Measurements from ENCODE around the gene GUCY1A2. TPM values are rescaled to one million over a fixed set of nuclear protein-coding genes. Genes with fewer than 3 reads are reported as not detected.
A peak's percentile ranks its signal among the peaks of the same experiment; 100 is the strongest.
"Not testable (repeated sequence)": the region's sequence is repeated elsewhere in the genome, so short reads cannot be mapped to it uniquely, and the experiment has no call there.

The GUCY1A2 gene
- polyA plus RNA-seq, 6 donors from 2014 or later, result not detected

GRCh38 chr11:106777302-106777701, 241.0 kb downstream of the GUCY1A2 start:
- not testable (repeated sequence) for H3K4me1 Mint-ChIP-seq; H3K4me3 Mint-ChIP-seq; H3K27me3 Mint-ChIP-seq; H3K27ac Mint-ChIP-seq; ATAC-seq (ENCODE audit: low read depth in 2 of 2); H3K36me3 Mint-ChIP-seq; DNase-seq
- H3K9me3 Mint-ChIP-seq, result peaks cover 0 to 19% (median 5%) of the 10 kb centered on the region in 7 donors

- no peaks in the 10 kb centered on the region for H3K27me3 Mint-ChIP-seq
- no peak overlapping the region for H3K4me3 Mint-ChIP-seq
- H3K4me1 Mint-ChIP-seq, result no peaks in the 10 kb centered on the region
- H3K9me3 Mint-ChIP-seq, result peaks cover 0 to 3% (median 0%) of the 10 kb centered on the region in 7 donors
- DNase-seq (no peak), ATAC-seq (ENCODE audit: low read depth in 2 of 2) (no peak)
- no peaks in the 10 kb centered on the region for H3K36me3 Mint-ChIP-seq
- no peak overlapping the region for H3K27ac Mint-ChIP-seq
Observed at GRCh38 chr11:106770489-106771085, 247.7 kb downstream of the GUCY1A2 start.

- Mint-ChIP-seq H3K27me3 (no peaks in the 10 kb centered on the region), H3K9me3 (peaks cover 0 to 4% (median 0%) of the 10 kb centered on the region in 7 donors), H3K36me3 (no peaks in the 10 kb centered on the region), H3K27ac (no peak overlapping the region), H3K4me3 (no peak overlapping the region), H3K4me1 (no peaks in the 10 kb centered on the region)
- DNase-seq (no peak), ATAC-seq (ENCODE audit: low read depth in 2 of 2) (no peak)
Observed at GRCh38 chr11:106765469-106766258, 252.6 kb downstream of the GUCY1A2 start.

- H3K4me3 Mint-ChIP-seq, result no peak overlapping the region
- H3K27me3 Mint-ChIP-seq, result no peaks in the 10 kb centered on the region
- DNase-seq (no peak), ATAC-seq (ENCODE audit: low read depth in 2 of 2) (no peak)
- no peaks in the 10 kb centered on the region for H3K36me3 Mint-ChIP-seq
- H3K4me1 Mint-ChIP-seq, result no peaks in the 10 kb centered on the region
- peaks cover 0 to 7% (median 0%) of the 10 kb centered on the region in 7 donors for H3K9me3 Mint-ChIP-seq
- H3K27ac Mint-ChIP-seq, result no peak overlapping the region
Observed at GRCh38 chr11:106763501-106763900, 254.8 kb downstream of the GUCY1A2 start.

- H3K27me3 Mint-ChIP-seq, result no peaks in the 10 kb centered on the region
- no peaks in the 10 kb centered on the region for H3K4me1 Mint-ChIP-seq
- DNase-seq, result no peak
Observed at GRCh38 chr11:106761745-106762144, 256.5 kb downstream of the GUCY1A2 start.

GRCh38 chr11:106761240-106761639, 257.0 kb downstream of the GUCY1A2 start:
- Mint-ChIP-seq H3K9me3 (peaks cover 0 to 12% (median 5%) of the 10 kb centered on the region in 7 donors), H3K27ac (no peak overlapping the region), H3K27me3 (no peaks in the 10 kb centered on the region), H3K4me3 (no peak overlapping the region), H3K36me3 (no peaks in the 10 kb centered on the region), H3K4me1 (no peaks in the 10 kb centered on the region)
- DNase-seq (no peak), ATAC-seq (ENCODE audit: low read depth in 2 of 2) (no peak)

More at GRCh38 chr11:106761745-106762144, 256.5 kb downstream of the GUCY1A2 start:
- Mint-ChIP-seq H3K9me3 (peaks cover 0 to 11% (median 3%) of the 10 kb centered on the region in 7 donors), H3K27ac (no peak overlapping the region), H3K36me3 (no peaks in the 10 kb centered on the region), H3K4me3 (no peak overlapping the region)
- no peak for ATAC-seq (ENCODE audit: low read depth in 2 of 2)

- Mint-ChIP-seq H3K9me3 (peaks cover 0 to 5% (median 0%) of the 10 kb centered on the region in 7 donors), H3K27me3 (no peaks in the 10 kb centered on the region)
- no peak for DNase-seq
Observed at GRCh38 chr11:106748059-106748458, 270.2 kb downstream of the GUCY1A2 start.

GRCh38 chr11:106745941-106746340, 272.3 kb downstream of the GUCY1A2 start:
- H3K4me3 Mint-ChIP-seq, result no peak overlapping the region
- no peaks in the 10 kb centered on the region for H3K27me3 Mint-ChIP-seq
- H3K4me1 Mint-ChIP-seq, result no peaks in the 10 kb centered on the region
- H3K27ac Mint-ChIP-seq, result no peak overlapping the region
- peaks cover 0 to 8% (median 2%) of the 10 kb centered on the region in 7 donors for H3K9me3 Mint-ChIP-seq
- no peak for ATAC-seq (ENCODE audit: low read depth in 2 of 2)
- no peak for DNase-seq
- H3K36me3 Mint-ChIP-seq, result no peaks in the 10 kb centered on the region

More at GRCh38 chr11:106748059-106748458, 270.2 kb downstream of the GUCY1A2 start:
- H3K4me1 Mint-ChIP-seq, result no peaks in the 10 kb centered on the region
- no peak for ATAC-seq (ENCODE audit: low read depth in 2 of 2)
- no peak overlapping the region for H3K4me3 Mint-ChIP-seq
- H3K36me3 Mint-ChIP-seq, result no peaks in the 10 kb centered on the region
- no peak overlapping the region for H3K27ac Mint-ChIP-seq

GRCh38 chr11:106733635-106734034, 284.6 kb downstream of the GUCY1A2 start:
- Mint-ChIP-seq H3K27me3 (no peaks in the 10 kb centered on the region), H3K9me3 (peaks cover 0 to 21% (median 7%) of the 10 kb centered on the region in 7 donors), H3K36me3 (no peaks in the 10 kb centered on the region)

GRCh38 chr11:106728859-106729258, 289.4 kb downstream of the GUCY1A2 start:
- Mint-ChIP-seq H3K9me3 (peaks cover 0 to 3% (median 0%) of the 10 kb centered on the region in 7 donors), H3K4me1 (no peaks in the 10 kb centered on the region), H3K27ac (no peak overlapping the region), H3K4me3 (no peak overlapping the region), H3K27me3 (no peaks in the 10 kb centered on the region), H3K36me3 (no peaks in the 10 kb centered on the region)
- DNase-seq (no peak), ATAC-seq (ENCODE audit: low read depth in 2 of 2) (no peak)

More at GRCh38 chr11:106733635-106734034, 284.6 kb downstream of the GUCY1A2 start:
- Mint-ChIP-seq H3K4me3 (no peak overlapping the region), H3K4me1 (no peaks in the 10 kb centered on the region), H3K27ac (peak overlapping the region in 1 of 6 donors; percentile 5)
- ATAC-seq (ENCODE audit: low read depth in 2 of 2) (no peak), DNase-seq (no peak)

GRCh38 chr11:106728379-106728778, 289.9 kb downstream of the GUCY1A2 start:
- peaks cover 0 to 2% (median 0%) of the 10 kb centered on the region in 7 donors for H3K9me3 Mint-ChIP-seq
- no peaks in the 10 kb centered on the region for H3K4me1 Mint-ChIP-seq
- ATAC-seq (ENCODE audit: low read depth in 2 of 2), result no peak
- no peak overlapping the region for H3K4me3 Mint-ChIP-seq
- no peaks in the 10 kb centered on the region for H3K36me3 Mint-ChIP-seq
- H3K27me3 Mint-ChIP-seq, result no peaks in the 10 kb centered on the region
- no peak for DNase-seq
- H3K27ac Mint-ChIP-seq, result no peak overlapping the region

- no peak for DNase-seq
- H3K4me1 Mint-ChIP-seq, result no peaks in the 10 kb centered on the region
- no peaks in the 10 kb centered on the region for H3K27me3 Mint-ChIP-seq
- no peaks in the 10 kb centered on the region for H3K36me3 Mint-ChIP-seq
- no peak overlapping the region for H3K27ac Mint-ChIP-seq
- H3K4me3 Mint-ChIP-seq, result no peak overlapping the region
- no peak for ATAC-seq (ENCODE audit: low read depth in 2 of 2)
- peaks cover 0 to 2% (median 0%) of the 10 kb centered on the region in 7 donors for H3K9me3 Mint-ChIP-seq
Observed at GRCh38 chr11:106727256-106727655, 291.0 kb downstream of the GUCY1A2 start.

- Mint-ChIP-seq H3K36me3 (no peaks in the 10 kb centered on the region), H3K27ac (no peak overlapping the region), H3K9me3 (peaks cover 0 to 2% (median 0%) of the 10 kb centered on the region in 7 donors), H3K4me3 (no peak overlapping the region), H3K4me1 (no peaks in the 10 kb centered on the region), H3K27me3 (no peaks in the 10 kb centered on the region)
- no peak for ATAC-seq (ENCODE audit: low read depth in 2 of 2)
- DNase-seq, result no peak
Observed at GRCh38 chr11:106724293-106724892, 293.9 kb downstream of the GUCY1A2 start.

GRCh38 chr11:106723071-106723470, 295.2 kb downstream of the GUCY1A2 start:
- DNase-seq (no peak), ATAC-seq (ENCODE audit: low read depth in 2 of 2) (no peak)
- no peak overlapping the region for H3K27ac Mint-ChIP-seq
- peaks cover 0 to 2% (median 0%) of the 10 kb centered on the region in 7 donors for H3K9me3 Mint-ChIP-seq
- H3K4me3 Mint-ChIP-seq, result no peak overlapping the region
- H3K36me3 Mint-ChIP-seq, result no peaks in the 10 kb centered on the region
- H3K27me3 Mint-ChIP-seq, result no peaks in the 10 kb centered on the region
- no peaks in the 10 kb centered on the region for H3K4me1 Mint-ChIP-seq

Data from naive B cell (primary cell).